RWPE1 (cell line): Measurements from ENCODE around the gene CTDSPL.

Experiments
- CTCF ChIA-PET: fragments of 350-600 bp; sonication (Branson Sonifier 250); formaldehyde crosslinking; extraction: SDS; loops from one replicate; lab custom pipeline; 2021; lab: Yijun Ruan, JAX
- POLR2A ChIA-PET: fragments of 400-600 bp; formaldehyde crosslinking; extraction: SDS; loops from one replicate; lab custom pipeline; 2020; ENCODE audit warnings: antibody characterized with exemption; ENCODE audit not compliant: low non-redundant PET; lab: Yijun Ruan, JAX
- DNase-seq: peaks from one replicate; pipeline ENCODE4 v3.0.0; 2012; ENCODE audit warnings: low spot score
- H3K27ac ChIP-seq: fragments of 450-650 bp; 2 replicates; pipeline ENCODE4 v1.5.1; 2017
- CTCF ChIP-seq: fragments of 450-650 bp; conservative IDR thresholded peaks from 2 replicates; pipeline ENCODE4 v1.5.1; 2017; ENCODE audit warnings: low read depth, mild to moderate bottlenecking

Gene CTDSPL

GRCh38 chr3:37922721-37923568 is 61.3 kb downstream of the CTDSPL start:
- ChIA-PET CTCF (no interaction called here), POLR2A (no interaction called here)
- DNase-seq, result no peak

GRCh38 chr3:37923569-37924040 is 61.9 kb downstream of the CTDSPL start:
- H3K27ac ChIP-seq, result no peak overlapping the region
- CTCF ChIA-PET, result no interaction called here
- no peak for TF ChIP-seq CTCF
- no peak for DNase-seq
- POLR2A ChIA-PET, result no interaction called here

More at GRCh38 chr3:37922721-37923568, 61.3 kb downstream of the CTDSPL start:
- peak overlapping the region; percentile 57 for H3K27ac ChIP-seq
- no peak for TF ChIP-seq CTCF

- no peak overlapping the region for H3K27ac ChIP-seq
- TF ChIP-seq CTCF, result no peak
- POLR2A ChIA-PET, result no interaction called here
Observed at GRCh38 chr3:37924453-37924852, 62.8 kb downstream of the CTDSPL start.

GRCh38 chr3:37925157-37925556 is 63.5 kb downstream of the CTDSPL start:
- POLR2A ChIA-PET, result no interaction called here
- CTCF ChIA-PET, result no interaction called here
- DNase-seq, result no peak
- no peak for TF ChIP-seq CTCF
- H3K27ac ChIP-seq, result no peak overlapping the region

More at GRCh38 chr3:37924453-37924852, 62.8 kb downstream of the CTDSPL start:
- CTCF ChIA-PET, result no interaction called here
- DNase-seq, result no peak

GRCh38 chr3:37926611-37927010 is 64.9 kb downstream of the CTDSPL start:
- POLR2A ChIA-PET, result no interaction called here
- no peak overlapping the region for H3K27ac ChIP-seq
- TF ChIP-seq CTCF, result no peak
- no peak for DNase-seq
- CTCF ChIA-PET, result no interaction called here

GRCh38 chr3:37930495-37930894 is 68.8 kb downstream of the CTDSPL start:
- no peak for DNase-seq
- TF ChIP-seq CTCF, result no peak
- H3K27ac ChIP-seq, result no peak overlapping the region
- POLR2A ChIA-PET, result no interaction called here
- CTCF ChIA-PET, result no interaction called here
